Astrocyte (in vitro differentiated cells and primary cell): ENCODE results near the gene BSG. TPM values are rescaled to one million over a fixed set of nuclear protein-coding genes. Genes with fewer than 3 reads are reported as not detected.

ENCODE experiments used
- DNase-seq: peaks from one replicate; pipeline ENCODE4 v3.0.0-alpha.2; 2010; ENCODE audit warnings: low read depth
- FAIRE-seq: peaks from 2 replicates; lab custom pipeline; 2011; peaks lifted over from hg19 to GRCh38; lab: Jason Lieb, UNC
- H2AFZ ChIP-seq: 2 replicates; pipeline ENCODE4 v1.6.0; 2012; ENCODE audit warnings: low read depth, low read length, inconsistent platforms
- H3K27ac ChIP-seq: 2 replicates; pipeline ENCODE4 v1.5.1; 2011; ENCODE audit warnings: low read depth, low read length, inconsistent platforms
- H3K27me3 ChIP-seq: 2 replicates; pipeline ENCODE4 v1.6.0; 2011; ENCODE audit warnings: low read length, inconsistent platforms; ENCODE audit not compliant: insufficient read depth
- H3K36me3 ChIP-seq: 2 replicates; pipeline ENCODE4 v1.5.1; 2011; ENCODE audit warnings: low read length, inconsistent platforms; ENCODE audit not compliant: insufficient read depth
- H3K4me1 ChIP-seq: 2 replicates; pipeline ENCODE4 v1.5.1; 2011; ENCODE audit warnings: low read length, inconsistent platforms; ENCODE audit not compliant: insufficient read depth
- H3K4me2 ChIP-seq: 2 replicates; pipeline ENCODE4 v1.6.0; 2012; ENCODE audit warnings: low read length, inconsistent platforms
- H3K4me3 ChIP-seq: 2 replicates; pipeline ENCODE4 v1.5.1; 2011; ENCODE audit warnings: low read depth, mild to moderate bottlenecking, low read length, inconsistent platforms; ENCODE audit not compliant: insufficient read depth
- H3K79me2 ChIP-seq: 2 replicates; pipeline ENCODE4 v1.6.0; 2012; ENCODE audit warnings: mild to moderate bottlenecking, low read length, inconsistent platforms; ENCODE audit not compliant: insufficient read depth
- H3K9ac ChIP-seq: 2 replicates; pipeline ENCODE4 v1.6.0; 2012; ENCODE audit warnings: mild to moderate bottlenecking, low read length, inconsistent platforms
- H3K9me3 ChIP-seq: 2 replicates; pipeline ENCODE4 v1.5.1; 2012; ENCODE audit warnings: low read depth, mild to moderate bottlenecking, low read length, inconsistent platforms; ENCODE audit not compliant: insufficient read depth
- H4K20me1 ChIP-seq: 2 replicates; pipeline ENCODE4 v1.6.0; 2012; ENCODE audit warnings: low read length, inconsistent platforms; ENCODE audit not compliant: insufficient read depth
- H3K27ac Mint-ChIP-seq: one replicate; pipeline ENCODE4 v1.8.0; 2021; ENCODE audit warnings: mild to moderate bottlenecking, mixed read lengths; ENCODE audit not compliant: unreplicated experiment
- H3K27me3 Mint-ChIP-seq: one replicate; pipeline ENCODE4 v1.8.0; 2021; ENCODE audit warnings: low read depth, mixed read lengths; ENCODE audit not compliant: unreplicated experiment
- H3K36me3 Mint-ChIP-seq: one replicate; pipeline ENCODE4 v1.8.0; 2021; ENCODE audit warnings: low read depth, mixed read lengths; ENCODE audit not compliant: unreplicated experiment
- H3K4me1 Mint-ChIP-seq: one replicate; pipeline ENCODE4 v1.8.0; 2021; ENCODE audit warnings: low read depth, mixed read lengths; ENCODE audit not compliant: unreplicated experiment
- H3K4me3 Mint-ChIP-seq: one replicate; pipeline ENCODE4 v1.8.0; 2021; ENCODE audit warnings: mild to moderate bottlenecking, moderate library complexity, mixed read lengths; ENCODE audit not compliant: unreplicated experiment
- H3K9me3 Mint-ChIP-seq: one replicate; pipeline ENCODE4 v1.8.0; 2021; ENCODE audit warnings: mild to moderate bottlenecking, mixed read lengths; ENCODE audit not compliant: unreplicated experiment
- CTCF ChIP-seq: IDR thresholded peaks from 2 replicates; pipeline ENCODE4 v1.5.1; 2011; ENCODE audit warnings: low read depth, mild to moderate bottlenecking, inconsistent platforms, low read length, moderate library complexity; ENCODE audit not compliant: insufficient read depth
- EZH2 ChIP-seq: IDR thresholded peaks from 2 replicates; pipeline ENCODE4 v1.6.1; 2012; ENCODE audit warnings: mild to moderate bottlenecking, low read length, inconsistent platforms; ENCODE audit not compliant: insufficient read depth
- total RNA-seq: library from RNA; stranded (reverse); gene quantifications from 2 replicates; pipeline ENCODE4 v1.2.1, GENCODE V29; 2021

The BSG gene
- total RNA-seq, 1 donor from 2014 or later: 807 TPM

- peak overlapping the region; percentile 97 for H3K9ac ChIP-seq
- H3K27me3 ChIP-seq: no peaks in the 10 kb centered on the region
- no peaks in the 10 kb centered on the region for H3K9me3 ChIP-seq
- H3K9me3 Mint-ChIP-seq: peaks cover 3% of the 10 kb centered on the region
- no peaks in the 10 kb centered on the region for H3K27me3 Mint-ChIP-seq
- peaks cover 21% of the 10 kb centered on the region for H3K4me1 Mint-ChIP-seq
- H3K4me3 ChIP-seq: peak overlapping the region; percentile 89
- DNase-seq (no peak), FAIRE-seq (no peak)
- H3K4me2 ChIP-seq: peak overlapping the region; percentile 92
- no peaks in the 10 kb centered on the region for H3K36me3 ChIP-seq
- no peak for TF ChIP-seq CTCF
- no peak for TF ChIP-seq EZH2
- H3K4me1 ChIP-seq: peaks cover 43% of the 10 kb centered on the region
- no peak overlapping the region for H2AFZ ChIP-seq
- H3K4me3 Mint-ChIP-seq: peak overlapping the region; percentile 91
- no peaks in the 10 kb centered on the region for H3K36me3 Mint-ChIP-seq
- peaks cover 54% of the 10 kb centered on the region for H4K20me1 ChIP-seq
- H3K27ac ChIP-seq: peak overlapping the region; percentile 83
- H3K27ac Mint-ChIP-seq: peak overlapping the region; percentile 85
- peaks cover 60% of the 10 kb centered on the region for H3K79me2 ChIP-seq
Observed at GRCh38 chr19:573519-573825, 1.1 kb downstream of the BSG start.

GRCh38 chr19:574658-575526 is 2.5 kb downstream of the BSG start:
- Histone ChIP-seq H3K4me1 (peaks cover 43% of the 10 kb centered on the region), H3K79me2 (peaks cover 73% of the 10 kb centered on the region), H4K20me1 (peaks cover 67% of the 10 kb centered on the region), H3K27me3 (no peaks in the 10 kb centered on the region), H3K4me2 (peak overlapping the region; percentile 92), H3K9me3 (no peaks in the 10 kb centered on the region), H2AFZ (no peak overlapping the region), H3K4me3 (peak overlapping the region; percentile 30), H3K36me3 (no peaks in the 10 kb centered on the region), H3K27ac (no peak overlapping the region), H3K9ac (peak overlapping the region; percentile 57)
- H3K4me3 Mint-ChIP-seq: peak overlapping the region; percentile 91
- no peaks in the 10 kb centered on the region for H3K36me3 Mint-ChIP-seq
- peaks cover 21% of the 10 kb centered on the region for H3K4me1 Mint-ChIP-seq
- H3K27ac Mint-ChIP-seq: peak overlapping the region; percentile 7
- peaks cover 2% of the 10 kb centered on the region for H3K9me3 Mint-ChIP-seq
- TF ChIP-seq EZH2: no peak
- no peak for TF ChIP-seq CTCF
- DNase-seq: peak; percentile 58
- no peak for FAIRE-seq
- no peaks in the 10 kb centered on the region for H3K27me3 Mint-ChIP-seq
